Measurements from ENCODE around the gene SPPL2B.
"Not testable (repeated sequence)": the region's sequence is repeated elsewhere in the genome, so short reads cannot be mapped to it uniquely, and the experiment has no call there.

- not testable (repeated sequence) for TF ChIP-seq CTCF, POLR2A (IDR thresholded peaks at IDR 0.05)
These were observed 64.4 kb downstream of the SPPL2B start for GRCh38 chr19:2392899-2393298.

All from uterus (tissue), 2 donors.